Loucy (cell line): ENCODE data around the gene SIGLEC10.

Source experiments
- EZH2phosphoT487 ChIP-seq: fragments of 200-600 bp; IDR thresholded peaks from 2 replicates; pipeline ENCODE4 v1.6.1; 2018; ENCODE audit warnings: antibody characterized with exemption, mild to moderate bottlenecking, moderate library complexity, borderline replicate concordance
- TF ChIP-seq, protein P1 (sequence below): fragments of 200-600 bp; sonication (generic); conservative IDR thresholded peaks from 2 replicates; pipeline ENCODE4 v1.5.1; 2014; ENCODE audit warnings: mild to moderate bottlenecking, antibody characterized with exemption, low read length

DNA sequence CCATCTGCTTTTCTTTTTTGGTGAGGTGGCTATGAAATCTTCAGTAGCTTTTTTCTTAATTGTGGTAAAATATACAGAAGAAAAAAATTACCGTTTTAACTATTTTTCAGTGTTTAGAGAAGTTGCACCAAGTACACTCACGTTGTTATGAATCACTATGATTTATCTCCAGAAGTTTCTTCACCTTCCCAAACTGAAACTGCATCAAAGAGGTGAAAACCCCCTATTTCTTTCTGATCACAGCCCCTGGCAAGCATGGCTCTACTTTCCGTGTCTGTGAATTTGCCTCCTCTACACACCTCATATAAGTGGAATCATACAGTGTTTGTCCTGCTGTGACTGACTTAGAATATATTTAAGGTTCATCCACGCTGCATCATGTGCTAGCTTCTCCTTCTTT is 15.6 kb upstream of the SIGLEC10 start:
- TF ChIP-seq, protein P1, sequence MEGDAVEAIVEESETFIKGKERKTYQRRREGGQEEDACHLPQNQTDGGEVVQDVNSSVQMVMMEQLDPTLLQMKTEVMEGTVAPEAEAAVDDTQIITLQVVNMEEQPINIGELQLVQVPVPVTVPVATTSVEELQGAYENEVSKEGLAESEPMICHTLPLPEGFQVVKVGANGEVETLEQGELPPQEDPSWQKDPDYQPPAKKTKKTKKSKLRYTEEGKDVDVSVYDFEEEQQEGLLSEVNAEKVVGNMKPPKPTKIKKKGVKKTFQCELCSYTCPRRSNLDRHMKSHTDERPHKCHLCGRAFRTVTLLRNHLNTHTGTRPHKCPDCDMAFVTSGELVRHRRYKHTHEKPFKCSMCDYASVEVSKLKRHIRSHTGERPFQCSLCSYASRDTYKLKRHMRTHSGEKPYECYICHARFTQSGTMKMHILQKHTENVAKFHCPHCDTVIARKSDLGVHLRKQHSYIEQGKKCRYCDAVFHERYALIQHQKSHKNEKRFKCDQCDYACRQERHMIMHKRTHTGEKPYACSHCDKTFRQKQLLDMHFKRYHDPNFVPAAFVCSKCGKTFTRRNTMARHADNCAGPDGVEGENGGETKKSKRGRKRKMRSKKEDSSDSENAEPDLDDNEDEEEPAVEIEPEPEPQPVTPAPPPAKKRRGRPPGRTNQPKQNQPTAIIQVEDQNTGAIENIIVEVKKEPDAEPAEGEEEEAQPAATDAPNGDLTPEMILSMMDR: no peak
- TF ChIP-seq EZH2phosphoT487: no peak
